Measurements from ENCODE around the gene SNX6. TPM values are rescaled to one million over a fixed set of nuclear protein-coding genes. Genes with fewer than 3 reads are reported as not detected.

SNX6 gene
- total and polyA plus RNA-seq, 4 donors = 14.7 to 79.4 (median 52.0) TPM

GRCh38 chr14:34616360-34616759 is 13.6 kb downstream of the SNX6 start:
- ATAC-seq (ENCODE audit: insufficient read depth, low FRiP score) = no peak
- Histone ChIP-seq H3K36me3 (ENCODE audit: control insufficient read depth in 4 of 4, insufficient read depth in 4 of 4, low read length in 4 of 4) (peaks cover under 1 to 11% (median 9%) of the 10 kb centered on the region in 4 donors), H3K27me3 (ENCODE audit: control insufficient read depth in 3 of 3, insufficient read depth in 3 of 3, low read length in 2 of 3) (no peaks in the 10 kb centered on the region), H3K4me1 (ENCODE audit: control insufficient read depth in 5 of 5, insufficient read depth in 5 of 5, low read length in 5 of 5) (no peaks in the 10 kb centered on the region), H3K4me3 (no peak overlapping the region), H3K9me3 (ENCODE audit: control insufficient read depth in 4 of 4, insufficient read depth in 3 of 4, low read length in 3 of 4) (no peaks in the 10 kb centered on the region), H3K9ac (ENCODE audit: insufficient read depth in 1 of 2, low read length in 2 of 2) (no peak overlapping the region), H3K27ac (ENCODE audit: low read depth in 1 of 2, low read length in 1 of 2) (no peak overlapping the region)
- DNase-seq = no peak
- TF ChIP-seq CTCF (IDR thresholded peaks at IDR 0.05; ENCODE audit: control extremely low read depth, extremely low read depth) = no peak
- 96 to 99% methylated on average over 6 of the region's 6 CpGs for WGBS, 2 donors

GRCh38 chr14:34615507-34615906 is 14.4 kb downstream of the SNX6 start:
- no peak for DNase-seq
- Histone ChIP-seq H3K36me3 (ENCODE audit: control insufficient read depth in 4 of 4, insufficient read depth in 4 of 4, low read length in 4 of 4) (peaks cover 0 to 11% (median 7%) of the 10 kb centered on the region in 4 donors), H3K9ac (ENCODE audit: insufficient read depth in 1 of 2, low read length in 2 of 2) (no peak overlapping the region), H3K27ac (ENCODE audit: low read depth in 1 of 2, low read length in 1 of 2) (no peak overlapping the region), H3K27me3 (ENCODE audit: control insufficient read depth in 3 of 3, insufficient read depth in 3 of 3, low read length in 2 of 3) (no peaks in the 10 kb centered on the region), H3K9me3 (ENCODE audit: control insufficient read depth in 4 of 4, insufficient read depth in 3 of 4, low read length in 3 of 4) (no peaks in the 10 kb centered on the region), H3K4me1 (ENCODE audit: control insufficient read depth in 5 of 5, insufficient read depth in 5 of 5, low read length in 5 of 5) (no peaks in the 10 kb centered on the region), H3K4me3 (no peak overlapping the region)
- 90 to 95% methylated on average over 6 of the region's 6 CpGs for WGBS, 2 donors
- ATAC-seq (ENCODE audit: insufficient read depth, low FRiP score) = no peak
- TF ChIP-seq CTCF (IDR thresholded peaks at IDR 0.05; ENCODE audit: control extremely low read depth, extremely low read depth) = no peak

GRCh38 chr14:34614638-34615037 is 15.3 kb downstream of the SNX6 start:
- Histone ChIP-seq H3K4me3 (no peak overlapping the region), H3K9me3 (ENCODE audit: control insufficient read depth in 4 of 4, insufficient read depth in 3 of 4, low read length in 3 of 4) (no peaks in the 10 kb centered on the region), H3K27ac (ENCODE audit: low read depth in 1 of 2, low read length in 1 of 2) (no peak overlapping the region), H3K9ac (ENCODE audit: insufficient read depth in 1 of 2, low read length in 2 of 2) (no peak overlapping the region), H3K36me3 (ENCODE audit: control insufficient read depth in 4 of 4, insufficient read depth in 4 of 4, low read length in 4 of 4) (peaks cover 0 to 10% (median 3%) of the 10 kb centered on the region in 4 donors), H3K27me3 (ENCODE audit: control insufficient read depth in 3 of 3, insufficient read depth in 3 of 3, low read length in 2 of 3) (no peaks in the 10 kb centered on the region), H3K4me1 (ENCODE audit: control insufficient read depth in 5 of 5, insufficient read depth in 5 of 5, low read length in 5 of 5) (no peaks in the 10 kb centered on the region)
- no peak for TF ChIP-seq CTCF (IDR thresholded peaks at IDR 0.05; ENCODE audit: control extremely low read depth, extremely low read depth)
- WGBS, 2 donors = 88 to 96% methylated on average over 4 of the region's 4 CpGs
- DNase-seq (no peak), ATAC-seq (ENCODE audit: insufficient read depth, low FRiP score) (no peak)

GRCh38 chr14:34610101-34610500 is 19.8 kb downstream of the SNX6 start:
- Histone ChIP-seq H3K4me3 (no peak overlapping the region), H3K9ac (ENCODE audit: insufficient read depth in 1 of 2, low read length in 2 of 2) (no peak overlapping the region), H3K27me3 (ENCODE audit: control insufficient read depth in 3 of 3, insufficient read depth in 3 of 3, low read length in 2 of 3) (no peaks in the 10 kb centered on the region), H3K36me3 (ENCODE audit: control insufficient read depth in 4 of 4, insufficient read depth in 4 of 4, low read length in 4 of 4) (peaks cover 10 to 26% (median 19%) of the 10 kb centered on the region in 4 donors), H3K27ac (ENCODE audit: low read depth in 1 of 2, low read length in 1 of 2) (no peak overlapping the region), H3K4me1 (ENCODE audit: control insufficient read depth in 5 of 5, insufficient read depth in 5 of 5, low read length in 5 of 5) (no peaks in the 10 kb centered on the region), H3K9me3 (ENCODE audit: control insufficient read depth in 4 of 4, insufficient read depth in 3 of 4, low read length in 3 of 4) (no peaks in the 10 kb centered on the region)
- WGBS, 2 donors = 82 to 87% methylated on average over 3 of the region's 3 CpGs
- no peak for TF ChIP-seq CTCF (IDR thresholded peaks at IDR 0.05; ENCODE audit: control extremely low read depth, extremely low read depth)
- DNase-seq (no peak), ATAC-seq (ENCODE audit: insufficient read depth, low FRiP score) (no peak)
